Fibroblast of skin of scalp (primary cell): Measurements from ENCODE around the gene LYRM2.
"Not testable (repeated sequence)": the region's sequence is repeated elsewhere in the genome, so short reads cannot be mapped to it uniquely, and the experiment has no call there.

Experiments used
- DNase-seq: peaks from one replicate; pipeline ENCODE4 v3.0.0-alpha.2; 2013

The LYRM2 gene

DNA sequence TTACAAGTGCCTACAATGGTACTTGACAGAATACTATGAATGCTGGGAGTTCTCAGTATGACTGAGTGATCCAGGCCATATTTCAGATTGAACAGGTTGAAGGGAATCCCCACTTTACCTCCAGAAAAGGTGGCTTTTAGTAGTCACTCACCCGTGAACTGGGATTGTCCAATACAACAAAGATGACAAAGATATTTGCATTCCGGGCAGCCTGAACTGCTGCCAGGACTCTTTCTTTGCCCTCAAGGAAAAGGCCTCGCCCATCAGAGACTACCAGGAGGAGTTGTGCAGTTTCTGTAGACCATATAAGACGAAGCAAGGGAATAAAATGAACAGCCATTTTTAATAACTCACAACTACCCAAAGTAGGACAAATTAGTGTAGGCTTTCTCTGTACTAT is 6.3 kb upstream of the LYRM2 start:
- DNase-seq = no peak

DNA sequence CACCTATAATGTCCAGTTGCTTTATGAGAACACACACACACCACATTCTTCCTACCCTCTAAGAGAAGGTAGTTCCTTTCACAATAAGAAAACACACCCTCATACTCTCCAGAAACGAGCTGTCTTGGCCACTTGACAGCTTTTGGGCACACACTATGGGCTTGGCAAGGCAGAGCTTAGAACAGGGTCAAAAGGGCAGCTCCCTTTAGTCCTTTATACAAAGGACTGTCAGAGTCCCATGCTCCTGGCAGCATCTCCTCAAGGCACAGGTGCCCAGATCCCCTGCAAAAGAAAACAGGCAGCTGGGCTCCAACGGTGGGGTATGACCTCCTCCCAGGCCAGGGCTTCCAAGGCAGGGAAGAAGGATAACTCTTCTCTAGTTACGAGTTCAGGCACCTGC is 4.9 kb upstream of the LYRM2 start:
- DNase-seq = no peak

DNA sequence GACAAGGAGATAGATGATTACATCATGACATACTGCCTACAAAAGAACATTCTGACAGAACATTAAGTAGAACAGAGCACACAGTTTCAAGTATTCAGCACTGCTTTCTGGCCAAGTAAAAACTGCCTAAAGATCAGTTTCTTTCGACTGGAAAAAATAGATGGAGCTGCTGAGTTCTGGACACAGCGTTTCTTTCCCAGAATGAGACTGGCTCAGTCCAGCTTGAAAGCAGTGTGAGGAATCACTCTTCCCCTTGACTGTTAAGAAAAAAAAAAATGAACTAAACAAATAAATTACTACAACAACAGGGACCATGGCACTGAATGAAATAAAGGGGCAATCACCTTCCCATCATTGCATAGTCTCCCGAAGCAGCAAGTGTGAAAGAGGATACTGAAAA is 4.4 kb upstream of the LYRM2 start:
- no peak for DNase-seq

DNA sequence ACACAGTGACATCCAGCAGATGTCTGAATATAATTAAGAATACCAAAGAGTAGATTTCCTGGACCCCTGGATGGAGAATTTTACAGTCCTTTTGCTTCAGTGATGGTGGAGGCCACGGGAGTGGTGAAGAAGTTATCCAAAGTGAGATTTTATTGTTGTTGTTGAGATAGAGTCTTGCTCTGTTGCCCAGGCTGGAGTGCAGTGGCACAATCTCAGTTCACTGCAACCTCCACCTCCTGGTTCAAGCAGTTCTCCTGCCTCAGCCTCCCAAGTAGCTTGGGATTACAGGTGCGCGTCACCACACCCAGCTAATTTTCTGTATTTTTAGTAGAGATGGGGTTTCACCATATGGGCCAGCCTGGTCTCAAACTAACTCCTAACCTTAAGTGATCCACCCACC is 3.0 kb upstream of the LYRM2 start:
- not testable (repeated sequence) for DNase-seq

DNA sequence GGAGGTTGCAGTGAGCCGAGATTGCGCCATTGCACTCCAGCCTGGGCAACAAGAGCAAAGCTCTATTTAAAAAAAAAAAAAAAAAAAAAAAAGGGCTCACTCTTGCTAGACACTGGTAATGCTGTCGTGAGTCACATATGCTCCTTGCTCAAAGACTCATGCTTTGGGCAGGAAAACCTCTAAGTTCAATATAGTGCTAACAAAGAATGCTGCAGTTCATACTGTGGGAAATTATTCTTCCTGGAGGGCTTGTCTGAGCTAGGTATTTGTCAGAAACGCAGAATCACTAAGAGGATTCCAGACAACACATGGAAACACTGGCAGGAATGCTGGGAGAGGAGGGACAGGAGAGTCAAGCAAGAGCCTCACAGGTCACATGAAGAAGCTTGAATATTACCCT is 2.3 kb upstream of the LYRM2 start:
- DNase-seq = peak; percentile 9

DNA sequence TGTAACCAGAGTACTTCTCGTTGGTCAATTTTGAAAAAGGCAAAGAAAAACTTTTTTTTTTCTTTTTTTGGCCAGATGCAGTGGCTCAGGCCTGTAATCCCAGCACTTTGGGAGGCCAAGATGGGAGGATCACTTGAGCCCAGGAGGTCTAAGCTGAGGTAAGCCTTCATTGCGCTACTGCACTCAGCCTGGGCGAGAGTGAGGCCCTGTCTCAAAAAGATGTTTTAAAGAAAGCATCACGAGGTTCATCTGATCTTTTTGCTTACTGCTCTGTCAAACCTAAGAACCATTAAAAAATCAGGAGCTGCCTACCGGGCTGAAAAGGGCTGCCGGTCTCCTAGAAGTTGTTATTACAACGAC is 607 bp downstream of the LYRM2 start:
- DNase-seq = no peak

DNA sequence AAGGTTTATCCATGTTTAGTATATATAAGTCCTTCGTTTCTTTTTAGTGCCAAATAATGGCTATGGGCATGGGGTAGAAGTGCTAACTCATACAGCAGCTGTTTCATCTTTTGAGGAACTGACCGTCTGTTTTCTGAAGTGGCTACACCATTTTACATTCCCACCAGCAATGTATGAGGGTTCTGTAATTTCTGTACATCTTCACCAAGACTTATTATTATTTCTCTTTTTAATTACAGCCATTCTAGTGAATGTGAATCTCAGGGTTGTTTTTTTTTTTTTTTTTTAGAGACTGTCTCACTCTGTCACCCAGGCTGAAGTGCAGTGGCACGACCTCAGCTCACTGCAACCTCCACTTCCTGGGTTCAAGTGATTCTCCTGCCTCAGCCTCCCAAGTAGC is 2.1 kb downstream of the LYRM2 start:
- DNase-seq = not testable (repeated sequence)

DNA sequence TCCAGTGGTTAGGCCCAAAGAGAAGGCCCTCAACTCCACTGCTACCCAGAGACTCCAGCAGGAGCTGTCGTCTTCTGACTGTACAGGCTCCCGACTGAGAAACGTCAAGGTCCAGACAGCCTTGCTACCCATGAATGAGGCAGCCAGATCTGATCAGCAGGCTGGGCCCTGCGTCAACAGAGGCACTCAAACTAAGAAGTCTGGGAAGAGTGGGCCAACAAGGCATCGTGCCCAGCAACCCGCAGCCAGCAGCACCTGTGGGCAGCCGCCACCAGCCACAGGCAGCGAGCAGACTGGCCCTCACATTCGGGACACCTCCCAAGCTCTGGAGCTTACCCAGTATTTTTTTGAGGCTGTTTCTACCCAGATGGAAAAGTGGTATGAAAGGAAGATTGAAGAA is 8.1 kb downstream of the LYRM2 start:
- no peak for DNase-seq

DNA sequence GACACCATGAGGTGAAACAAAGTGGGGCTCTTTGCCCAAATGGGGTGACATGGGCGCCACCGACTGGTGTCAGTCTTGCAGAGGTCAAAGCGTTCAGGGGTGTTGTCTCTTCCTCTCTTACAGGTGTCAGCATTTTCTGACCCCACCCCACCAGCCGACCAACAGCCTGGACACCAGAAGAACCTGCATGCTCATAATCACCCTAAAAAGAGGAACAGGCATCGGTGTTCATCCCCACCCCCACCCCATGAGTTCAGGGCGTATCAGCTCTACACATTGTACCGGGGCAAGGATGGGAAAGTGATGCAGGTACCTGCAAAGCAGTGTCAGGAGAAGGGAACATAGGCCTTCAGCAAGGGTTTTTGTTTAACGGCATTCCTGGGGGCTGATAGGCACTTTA is 14.8 kb downstream of the LYRM2 start:
- DNase-seq = no peak

DNA sequence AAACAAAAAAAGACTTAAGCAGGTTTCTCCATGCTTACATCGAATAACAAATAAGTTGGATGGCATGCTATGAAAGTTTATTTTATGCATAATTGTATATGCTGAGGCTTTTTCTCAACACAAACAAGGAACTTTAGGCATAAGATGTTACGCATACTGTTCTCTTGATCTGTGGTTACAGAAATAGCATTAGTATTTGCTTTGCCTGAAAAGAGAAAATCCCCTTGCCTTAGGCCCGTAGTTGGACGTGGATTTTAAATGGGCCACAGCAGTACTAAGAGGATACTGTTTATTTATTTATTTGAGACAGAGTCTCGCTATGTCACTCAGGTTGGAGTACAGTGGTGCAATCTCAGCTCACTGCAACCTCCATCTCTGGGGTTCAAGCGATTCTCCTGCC is 19.0 kb downstream of the LYRM2 start:
- DNase-seq = no peak

DNA sequence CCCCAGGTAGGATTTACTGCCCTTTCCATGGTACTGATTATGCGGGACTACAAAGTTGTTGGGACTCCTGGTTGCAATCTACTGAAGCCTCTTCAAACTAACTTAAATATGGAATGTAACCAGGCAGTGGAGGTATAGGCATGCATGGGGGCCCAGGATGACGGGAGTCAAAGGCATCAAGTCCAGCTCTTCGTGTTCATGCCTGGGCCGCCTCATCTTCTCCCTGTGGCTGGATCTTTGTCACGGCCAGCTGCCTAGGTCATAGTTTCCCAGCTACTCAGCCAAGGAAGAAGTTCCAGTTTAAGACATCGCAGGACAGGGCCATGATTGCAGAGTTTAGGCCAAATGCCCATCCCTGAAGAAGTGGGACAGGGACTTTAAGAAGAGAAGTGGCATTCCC is 20.5 kb downstream of the LYRM2 start:
- DNase-seq = no peak

DNA sequence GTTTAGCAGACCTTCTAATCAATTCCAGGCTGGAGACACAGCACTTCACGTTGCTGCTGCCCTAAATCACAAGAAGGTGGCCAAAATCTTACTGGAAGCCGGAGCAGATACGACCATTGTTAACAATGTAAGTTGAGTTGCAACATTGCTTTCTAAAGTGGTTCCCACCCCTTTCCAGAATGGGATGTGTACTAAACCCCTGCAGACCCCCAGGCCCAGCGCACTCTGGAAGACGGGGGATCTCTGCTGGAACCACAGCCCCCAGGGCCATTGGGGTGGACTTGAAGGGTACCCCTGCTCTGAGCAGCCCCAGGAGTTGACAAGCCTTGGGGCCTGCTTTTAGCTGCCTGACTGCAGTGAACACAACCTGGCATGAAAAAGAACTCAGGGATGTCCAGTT is 22.0 kb downstream of the LYRM2 start:
- no peak for DNase-seq

DNA sequence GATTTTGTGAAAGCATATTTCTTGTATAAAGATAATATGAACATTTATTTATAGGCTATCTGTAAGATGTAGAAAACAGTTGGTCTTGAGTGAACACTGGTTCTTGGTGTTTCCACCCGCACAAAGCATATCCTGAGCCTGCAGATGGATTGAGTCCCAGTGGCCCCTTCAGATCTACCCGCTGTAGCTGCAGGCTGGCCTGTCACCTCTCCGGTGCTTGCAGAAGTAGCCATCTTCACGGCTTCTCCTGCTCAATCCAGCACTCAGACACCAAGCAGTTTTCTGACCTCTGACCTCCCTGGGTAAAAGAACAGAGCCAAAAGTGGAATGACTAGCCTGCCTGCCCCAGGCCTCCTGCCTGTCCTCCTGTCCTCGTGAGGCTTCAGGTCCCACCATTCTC is 22.7 kb downstream of the LYRM2 start:
- DNase-seq = no peak

DNA sequence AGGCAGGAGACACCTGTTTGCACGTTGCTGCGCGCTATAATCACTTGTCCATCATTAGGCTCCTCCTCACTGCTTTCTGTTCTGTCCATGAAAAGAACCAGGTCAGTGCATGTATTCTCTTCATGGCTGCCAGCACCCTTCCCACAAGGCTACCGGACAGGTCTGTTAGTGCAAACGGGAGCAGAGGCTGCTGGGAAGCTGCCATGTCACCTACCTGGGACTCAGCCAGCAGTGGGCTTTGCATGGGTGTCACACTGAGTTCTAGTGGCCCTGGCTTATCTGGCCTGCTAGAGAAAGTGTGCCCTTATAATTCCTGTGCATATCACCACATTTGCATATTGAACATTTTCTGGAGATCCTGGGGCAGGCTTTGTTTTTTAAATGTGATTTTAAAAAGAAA is 24.8 kb downstream of the LYRM2 start:
- no peak for DNase-seq

DNA sequence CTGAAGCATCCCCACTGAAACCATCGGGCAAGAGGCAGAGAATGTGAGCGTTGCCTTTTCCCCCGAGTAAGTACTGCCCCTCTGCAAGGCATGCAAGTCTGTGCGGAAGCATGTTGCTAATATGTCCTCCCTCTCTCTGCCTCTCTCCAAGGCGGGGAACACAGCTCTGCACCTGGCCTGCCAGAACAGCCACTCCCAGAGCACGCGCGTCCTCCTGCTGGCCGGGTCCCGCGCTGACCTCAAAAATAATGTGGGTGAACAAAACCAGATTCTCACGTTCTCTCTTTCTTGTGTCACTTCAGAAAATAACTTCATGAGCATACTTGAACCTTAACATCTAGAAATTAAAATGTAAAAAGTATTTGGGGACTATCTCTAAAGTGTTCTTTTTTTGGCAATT is 26.4 kb downstream of the LYRM2 start:
- DNase-seq = no peak

DNA sequence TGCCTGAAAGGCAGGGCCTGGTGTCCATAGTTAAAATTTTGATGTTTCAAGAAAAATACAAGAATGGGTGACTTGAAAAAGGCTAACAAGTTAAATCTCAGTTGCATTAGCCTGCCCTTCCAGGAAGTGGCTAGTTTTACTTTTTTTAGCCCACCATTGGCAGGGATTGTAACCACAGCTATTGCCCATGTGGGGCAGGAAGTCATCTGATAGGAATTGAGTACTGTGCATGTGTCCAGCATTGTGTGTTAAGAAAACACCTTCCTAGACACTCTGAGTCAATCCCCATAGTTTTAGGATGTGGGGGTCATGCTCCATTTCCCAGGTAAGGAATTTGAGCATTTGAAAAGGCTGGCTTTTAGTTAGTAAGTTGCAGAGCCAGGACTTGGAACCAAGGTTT is 26.9 kb downstream of the LYRM2 start:
- DNase-seq = peak; percentile 25

DNA sequence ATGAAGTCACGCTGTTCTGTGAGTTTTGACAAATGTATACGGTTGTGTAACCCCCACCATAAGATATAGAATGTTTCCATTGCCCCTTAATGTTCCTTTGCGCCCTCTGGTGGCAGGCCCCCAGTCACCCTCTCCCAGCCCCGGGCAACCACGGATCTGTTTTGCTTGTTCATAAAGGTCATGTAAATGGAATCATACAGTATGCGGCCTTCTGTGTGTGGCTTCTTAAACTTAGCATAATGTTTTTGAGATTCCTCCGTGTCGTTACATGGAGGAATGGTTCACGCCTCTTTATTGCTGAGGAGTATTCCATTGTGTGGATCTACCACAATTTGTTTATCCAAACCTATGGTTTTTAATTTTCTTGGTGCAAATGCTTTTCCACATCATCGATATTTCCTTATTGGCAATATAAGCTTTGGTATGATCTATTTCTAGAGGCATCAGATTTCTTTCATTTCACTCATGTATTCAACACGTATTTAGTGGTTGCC is 28.4 kb downstream of the LYRM2 start:
- peak; percentile 49 for DNase-seq

DNA sequence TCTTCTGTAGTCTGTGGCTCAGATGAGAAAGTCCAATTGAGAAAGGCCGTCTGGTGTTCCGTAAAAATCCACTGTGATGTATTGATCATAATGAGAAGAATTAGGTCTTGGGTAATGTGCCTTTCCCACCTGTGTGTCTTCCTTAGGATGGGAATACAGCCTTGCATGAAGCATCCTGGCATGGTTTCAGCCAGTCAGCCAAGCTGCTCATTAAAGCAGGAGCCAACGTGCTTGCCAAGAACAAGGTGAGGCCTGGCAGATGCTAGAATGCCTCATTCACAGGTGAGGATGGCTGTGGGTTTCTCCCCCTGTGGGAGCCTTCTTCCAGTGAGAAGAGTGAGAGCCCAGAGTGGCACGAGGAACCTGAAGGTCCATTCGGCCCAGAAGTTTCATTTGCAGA is 32.7 kb downstream of the LYRM2 start:
- no peak for DNase-seq

DNA sequence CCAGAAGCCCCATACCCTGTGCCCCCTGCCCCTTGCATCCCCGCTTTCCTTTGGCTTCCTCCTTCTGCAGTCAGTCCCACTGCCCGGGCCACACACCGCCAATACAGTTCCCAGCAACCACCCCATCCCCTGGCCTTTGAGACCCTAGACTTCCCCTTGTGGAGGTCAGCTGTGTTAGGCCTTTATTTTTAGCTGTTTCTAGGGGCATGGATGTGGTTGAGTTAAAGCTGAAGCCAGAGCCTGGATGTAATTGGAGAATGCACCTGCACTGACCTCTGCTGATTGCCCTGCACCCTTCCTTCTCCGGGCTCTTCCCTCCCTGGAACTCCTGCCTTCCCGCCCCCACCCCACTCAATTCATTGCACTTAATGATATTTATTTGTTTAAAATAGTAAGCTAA is 33.9 kb downstream of the LYRM2 start:
- DNase-seq = no peak

DNA sequence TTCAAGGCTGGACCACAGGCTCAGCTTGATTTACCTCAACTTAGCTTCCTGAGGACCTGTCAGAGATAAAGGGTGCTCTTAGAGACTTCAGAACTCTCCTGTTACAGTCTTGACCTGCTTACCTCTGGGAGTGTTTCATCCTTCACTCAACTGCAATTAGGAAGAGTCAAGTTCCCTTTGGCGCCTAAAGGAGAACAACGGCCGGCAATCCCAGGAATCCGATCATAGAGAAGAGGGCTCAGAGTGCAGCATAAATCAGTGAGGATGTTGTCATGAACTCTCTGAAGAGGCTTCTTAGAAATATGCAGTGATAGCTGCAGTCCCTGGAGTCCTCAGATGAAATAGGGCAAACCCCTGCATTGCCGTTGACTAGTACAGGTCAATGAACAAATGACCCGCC is 36.4 kb downstream of the LYRM2 start:
- no peak for DNase-seq

DNA sequence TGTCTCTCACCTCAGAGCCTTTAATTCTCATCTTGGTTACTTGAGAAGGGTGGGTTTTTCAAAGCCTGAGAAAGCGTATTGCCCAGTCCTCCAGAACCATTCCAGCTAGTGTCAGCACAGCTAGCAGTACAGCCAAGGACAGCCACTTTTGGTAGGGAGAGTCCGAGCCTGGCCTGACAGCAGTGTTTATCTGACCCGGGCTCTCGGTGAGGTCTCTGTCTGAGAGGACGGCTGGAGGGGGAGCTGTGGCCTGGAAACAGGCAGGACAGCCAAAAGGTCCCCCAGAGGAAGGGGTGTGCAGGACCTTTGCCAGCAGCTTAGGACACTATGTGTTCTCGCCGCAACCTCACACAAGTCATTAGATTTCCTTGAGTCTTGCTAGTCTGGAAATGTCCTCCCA is 38.8 kb downstream of the LYRM2 start:
- no peak for DNase-seq

DNA sequence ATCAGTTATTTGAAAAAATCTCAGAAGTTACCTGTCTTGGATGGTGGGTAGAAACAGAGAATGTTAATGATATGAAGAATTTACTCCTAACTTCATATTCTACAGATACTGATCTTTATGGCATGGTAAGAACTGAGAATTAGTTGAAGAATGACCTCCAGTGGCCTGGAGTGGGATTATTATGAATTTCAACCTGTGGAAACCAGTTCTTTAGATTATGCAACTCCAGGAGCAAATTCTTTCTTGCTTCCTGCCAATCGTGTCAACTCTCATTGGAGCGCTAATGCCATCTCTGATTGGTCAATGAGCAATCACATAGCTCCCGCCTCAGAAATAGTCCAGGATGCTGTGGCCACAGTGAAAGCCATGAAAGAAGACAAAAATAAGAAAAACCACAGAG is 40.6 kb downstream of the LYRM2 start:
- DNase-seq = peak; percentile 59

DNA sequence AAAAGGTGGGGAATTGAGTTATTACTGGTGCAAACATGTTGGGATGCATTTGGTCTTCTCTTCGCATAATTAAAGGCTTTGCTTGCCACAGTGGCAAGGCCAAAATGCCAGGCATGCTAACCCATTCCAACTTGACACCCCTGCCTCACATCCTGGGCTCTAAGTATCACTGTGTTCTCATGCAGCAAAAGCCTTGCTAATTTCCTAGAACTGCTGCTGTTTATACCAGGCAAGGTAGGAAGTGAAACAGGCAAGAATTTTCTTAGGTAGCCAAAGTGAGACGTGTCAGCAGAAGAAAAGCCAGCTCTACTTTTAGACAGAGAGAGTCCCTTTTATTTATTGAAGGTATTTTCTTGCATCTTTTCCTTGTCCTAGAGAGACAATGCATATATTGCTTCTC is 41.2 kb downstream of the LYRM2 start:
- no peak for DNase-seq

DNA sequence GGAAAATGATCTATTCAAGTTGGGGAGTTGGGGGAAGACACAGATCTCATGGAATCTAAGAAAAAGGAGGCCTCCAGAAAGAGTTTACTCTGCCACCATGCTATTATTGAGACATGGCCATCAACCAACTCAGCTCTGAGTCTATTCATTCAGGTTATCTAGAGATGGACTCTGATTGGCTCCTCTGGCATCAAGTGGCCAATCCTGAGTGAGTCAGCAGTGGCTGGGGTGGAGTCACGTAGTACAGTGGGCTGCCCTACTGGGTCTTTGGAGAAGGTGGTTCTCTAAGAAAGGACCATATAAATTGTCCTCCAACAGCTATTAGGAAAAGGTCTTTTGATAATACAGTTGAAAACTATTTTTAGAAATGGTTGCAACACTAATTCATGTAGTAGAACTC is 42.1 kb downstream of the LYRM2 start:
- no peak for DNase-seq

DNA sequence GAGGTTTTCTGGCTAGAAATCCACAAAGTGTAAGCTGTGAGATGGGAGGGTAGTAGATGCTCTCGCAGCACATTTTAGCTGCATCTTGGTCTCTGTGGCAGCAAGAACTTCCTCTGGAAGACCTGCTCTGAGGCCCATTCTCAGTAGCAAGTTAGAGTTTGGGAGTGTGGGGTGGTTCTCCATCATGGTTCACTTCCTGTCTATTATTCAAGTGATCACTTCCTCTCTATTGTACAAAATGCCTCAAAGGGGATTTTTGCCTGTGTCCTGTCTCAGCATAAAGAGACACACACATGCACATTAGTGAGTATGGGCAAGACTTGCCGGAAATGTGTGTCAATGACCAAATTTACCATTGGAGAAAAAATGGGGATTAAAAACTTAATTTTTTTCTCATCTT is 42.5 kb downstream of the LYRM2 start:
- DNase-seq = no peak

DNA sequence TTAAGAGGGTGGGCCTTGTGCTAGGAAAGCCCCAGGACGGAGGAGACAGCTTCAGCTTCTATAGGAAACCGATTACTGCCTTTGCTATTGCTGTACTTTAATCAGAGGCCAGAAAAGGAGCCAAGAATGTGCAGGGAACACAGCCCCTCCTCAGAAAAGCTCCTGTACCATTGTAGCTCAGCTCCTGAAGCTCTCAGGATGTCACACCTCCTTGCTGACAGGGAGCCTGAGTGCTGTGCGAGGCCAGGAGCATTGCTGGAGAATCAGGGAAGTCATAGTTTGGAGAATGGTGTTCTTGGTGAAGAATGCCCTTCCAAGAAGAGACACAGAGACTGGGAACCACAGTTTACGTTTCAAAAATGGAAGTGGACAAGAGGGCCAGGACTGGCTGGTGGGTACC is 46.8 kb downstream of the LYRM2 start:
- no peak for DNase-seq
